NCI-H1417 (cell line): ENCODE results near the gene HSF2BP.
"Not testable (repeated sequence)": the region's sequence is repeated elsewhere in the genome, so short reads cannot be mapped to it uniquely, and the experiment has no call there.

Experiments
- DNase-seq, 3 experiments: peaks; one replicate each; lab custom pipeline; 2025; lab: John Stamatoyannopoulos, UW

Gene HSF2BP

DNA sequence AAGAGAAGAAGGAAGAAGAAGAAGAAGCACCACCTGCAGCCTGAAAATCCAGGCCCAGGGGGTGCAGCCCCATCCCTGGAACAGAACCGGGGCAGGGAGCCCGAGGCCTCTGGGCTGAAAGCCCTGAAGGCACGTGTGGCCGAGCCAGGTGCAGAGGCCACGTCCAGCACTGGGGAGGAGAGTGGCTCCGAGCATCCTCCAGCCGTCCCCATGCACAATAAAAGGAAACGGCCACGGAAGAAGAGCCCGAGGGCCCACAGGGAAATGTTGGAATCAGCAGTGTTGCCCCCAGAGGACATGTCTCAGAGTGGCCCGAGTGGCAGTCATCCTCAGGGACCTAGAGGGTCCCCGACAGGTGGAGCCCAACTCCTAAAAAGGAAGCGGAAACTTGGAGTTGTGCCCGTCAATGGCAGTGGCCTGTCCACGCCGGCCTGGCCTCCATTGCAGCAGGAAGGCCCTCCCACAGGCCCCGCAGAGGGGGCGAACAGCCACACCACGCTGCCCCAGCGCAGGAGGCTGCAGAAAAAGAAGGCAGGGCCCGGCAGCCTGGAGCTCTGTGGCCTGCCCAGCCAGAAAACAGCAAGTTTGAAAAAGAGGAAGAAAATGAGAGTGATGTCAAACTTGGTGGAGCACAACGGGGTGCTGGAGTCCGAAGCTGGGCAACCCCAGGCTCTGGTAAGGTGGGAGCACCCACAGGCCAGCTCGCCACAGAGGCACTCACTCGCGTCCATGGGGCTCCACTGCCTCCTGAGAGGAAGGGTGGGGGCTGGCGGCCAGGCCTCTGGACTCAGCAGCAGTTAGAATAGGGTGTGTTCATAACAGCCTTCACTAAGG is 28.5 kb upstream of the HSF2BP start:
- DNase-seq: no peak

DNA sequence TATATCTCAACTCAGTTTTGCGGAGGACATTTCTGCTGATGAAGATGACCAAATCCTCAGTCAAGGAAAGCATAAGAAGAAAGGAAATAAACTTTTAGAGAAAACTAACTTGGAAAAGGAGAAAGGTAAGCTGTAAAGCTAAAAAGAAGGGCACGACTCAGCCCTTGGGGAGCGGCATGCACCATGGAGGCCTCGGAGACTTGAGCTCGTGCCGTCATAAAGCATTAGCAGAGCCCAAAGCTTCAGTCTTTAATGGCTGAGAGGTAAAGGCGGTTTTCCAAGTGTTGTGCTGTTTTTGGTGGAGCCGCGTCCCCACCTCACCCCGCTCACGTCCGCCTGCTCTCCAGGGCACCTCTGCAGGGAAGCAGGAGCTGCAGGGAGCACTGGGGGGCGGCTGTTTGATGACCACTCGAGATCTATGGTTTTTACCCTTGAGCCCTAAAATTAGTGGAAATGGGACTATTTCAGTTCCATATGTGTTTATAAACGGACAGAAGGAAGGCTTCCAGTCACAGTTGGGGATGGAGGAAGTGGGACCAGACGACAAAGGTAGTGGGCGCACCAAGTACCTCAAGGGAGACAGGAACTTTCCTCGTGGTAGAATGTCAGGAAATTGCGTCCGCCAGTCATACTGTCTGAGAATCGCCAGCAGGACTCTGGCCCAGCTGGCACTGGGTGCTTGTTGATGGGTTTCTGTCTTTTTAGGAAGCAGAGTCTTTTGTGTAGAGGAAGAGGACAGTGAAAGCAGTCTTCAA is 27.7 kb upstream of the HSF2BP start:
- DNase-seq: no peak

GRCh38 chr21:43684424-43684823 is 25.1 kb upstream of the HSF2BP start:
- no peak for DNase-seq

DNA sequence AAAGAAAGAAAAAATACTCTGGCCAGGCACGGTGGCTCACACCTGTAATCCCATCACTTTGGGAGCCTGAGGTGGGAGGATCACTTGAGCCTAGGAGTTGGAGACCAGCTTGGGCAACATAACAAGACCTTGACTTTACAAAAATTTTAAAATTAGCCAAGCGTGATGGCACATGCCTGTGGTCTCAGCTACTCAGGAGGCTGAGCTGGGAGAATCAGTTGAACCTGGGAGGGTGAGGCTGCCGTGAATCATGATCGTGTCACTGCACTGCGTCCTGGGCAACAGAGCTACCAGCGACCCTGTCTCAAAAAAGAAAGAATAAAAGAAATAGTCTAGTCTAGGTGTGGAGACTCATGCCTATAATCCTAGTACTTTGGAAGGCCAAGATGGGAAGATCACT is 22.4 kb upstream of the HSF2BP start:
- no peak for DNase-seq

DNA sequence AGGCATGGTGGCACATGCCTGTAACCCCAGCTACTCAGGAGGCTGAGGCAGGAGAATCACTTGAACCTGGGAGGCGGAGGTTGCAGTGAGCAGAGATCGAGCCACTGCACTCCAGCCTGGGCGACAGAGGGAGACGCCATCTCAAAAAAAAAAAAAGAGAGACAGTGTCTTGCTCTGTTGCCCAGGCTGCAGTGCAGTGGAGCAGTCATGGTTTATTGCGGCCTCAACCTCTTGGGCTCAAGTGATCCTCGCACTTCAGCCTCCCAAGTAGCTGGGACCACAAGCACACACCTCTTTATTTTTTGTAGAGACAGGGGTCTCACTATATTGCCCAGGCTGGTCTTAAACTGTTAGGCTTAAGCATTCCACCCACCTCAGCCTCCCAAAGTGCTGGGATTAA is 21.1 kb upstream of the HSF2BP start:
- DNase-seq: not testable (repeated sequence)

DNA sequence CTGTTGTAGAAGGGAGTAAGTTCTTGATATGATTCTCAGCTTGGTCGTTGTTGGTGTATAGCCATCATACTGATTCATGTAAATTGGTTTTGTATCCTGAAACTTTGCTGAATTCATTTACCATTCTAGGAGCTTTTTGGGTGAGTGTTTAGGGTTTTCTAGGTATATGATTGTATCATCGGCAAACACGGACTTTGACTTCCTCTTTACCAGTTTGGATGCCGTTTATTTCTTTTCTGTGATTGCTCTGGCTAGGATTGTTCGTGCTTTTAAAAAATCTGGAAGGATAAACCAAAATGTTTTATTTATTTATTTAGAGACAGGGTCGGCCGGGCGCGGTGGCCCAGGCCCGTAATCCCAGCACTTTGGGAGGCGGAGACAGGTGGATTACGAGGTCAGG is 20.7 kb upstream of the HSF2BP start:
- DNase-seq: no peak

DNA sequence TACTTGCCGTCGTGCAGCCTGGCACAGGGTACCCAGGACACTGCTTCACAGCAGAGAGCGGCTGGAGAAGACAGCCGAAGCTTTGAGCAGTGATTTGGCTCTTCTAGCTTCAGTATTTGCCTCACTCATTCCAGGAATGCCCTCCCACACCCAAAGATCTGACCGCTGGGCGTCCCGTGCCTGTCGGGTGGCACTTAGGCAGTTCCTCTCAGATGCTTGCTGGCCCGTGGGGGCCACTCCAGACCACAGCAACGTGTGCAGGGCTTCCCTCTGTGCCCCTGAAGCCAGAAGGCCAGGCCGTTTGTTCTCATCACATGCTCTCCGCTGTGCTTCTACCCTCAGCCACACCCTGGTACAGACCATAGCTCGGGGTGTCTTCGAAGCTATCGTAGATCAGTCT is 17.1 kb upstream of the HSF2BP start:
- no peak for DNase-seq

GRCh38 chr21:43675871-43676270 is 16.6 kb upstream of the HSF2BP start:
- no peak for DNase-seq

- DNase-seq: no peak
These were observed 10.7 kb upstream of the HSF2BP start for GRCh38 chr21:43669828-43670605.

DNA sequence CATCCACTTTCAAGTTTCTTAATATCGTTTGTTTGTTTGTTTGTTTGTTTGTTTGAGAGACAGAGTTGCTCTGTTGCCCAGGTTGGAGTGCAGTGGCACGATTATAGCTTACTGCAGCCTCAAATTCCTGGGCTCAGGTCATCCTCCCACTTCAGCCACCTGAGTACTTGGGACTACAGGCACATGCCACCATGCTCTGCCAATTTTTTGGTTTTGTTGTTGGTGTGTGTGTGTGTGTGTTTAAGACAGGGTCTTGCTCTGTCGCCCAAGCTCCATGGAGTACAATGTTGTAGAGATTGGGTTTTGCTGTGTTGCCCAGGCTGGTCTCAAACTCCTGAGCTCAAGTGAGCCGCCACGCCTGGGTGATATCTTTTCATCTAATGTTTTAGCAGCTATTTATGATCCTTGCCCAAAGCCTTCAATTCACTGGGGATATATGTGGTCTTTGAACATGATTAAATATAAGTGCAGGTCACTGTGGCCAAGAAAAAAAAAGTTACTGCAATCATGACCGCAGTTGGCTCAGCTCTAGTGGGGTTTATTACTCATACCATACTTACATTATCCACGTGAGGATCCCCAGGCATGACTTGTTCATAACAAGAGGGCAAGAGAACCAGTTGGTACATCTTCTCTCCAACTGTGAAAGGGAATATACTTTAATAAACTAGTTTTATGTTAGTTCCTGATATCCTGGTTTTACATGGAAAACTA is 8.1 kb upstream of the HSF2BP start:
- DNase-seq: no peak

GRCh38 chr21:43665879-43666278 is 6.6 kb upstream of the HSF2BP start:
- no peak for DNase-seq

GRCh38 chr21:43664358-43664757 is 5.1 kb upstream of the HSF2BP start:
- DNase-seq: no peak

GRCh38 chr21:43663033-43663432 is 3.7 kb upstream of the HSF2BP start:
- no peak for DNase-seq

- DNase-seq: no peak
These were observed 3.0 kb upstream of the HSF2BP start for GRCh38 chr21:43662286-43662685.

DNA sequence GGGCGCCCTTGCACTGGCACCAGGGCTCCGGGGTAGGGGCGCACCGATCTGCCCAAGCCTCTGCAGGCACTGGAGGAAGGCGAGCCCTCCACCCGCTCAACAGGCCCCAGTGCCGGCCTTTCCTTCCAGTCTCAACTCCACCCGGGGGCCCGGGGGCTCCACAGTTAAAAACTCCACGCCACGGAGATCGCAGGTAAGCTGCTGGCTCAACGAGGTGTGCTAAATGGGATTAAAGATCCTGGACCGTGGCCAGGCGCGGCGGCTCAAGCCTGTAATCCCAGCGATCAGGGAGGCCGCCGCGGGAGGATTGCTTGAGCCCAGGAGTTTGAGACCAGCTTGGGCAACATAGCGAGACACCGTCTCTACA is 536 bp downstream of the HSF2BP start:
- DNase-seq: peak in 1 of 3 experiments; percentile 75

- peak in 1 of 3 experiments; percentile 78 for DNase-seq
These were observed 1.1 kb downstream of the HSF2BP start for GRCh38 chr21:43658088-43658741.

GRCh38 chr21:43657355-43658087 is 1.8 kb downstream of the HSF2BP start:
- DNase-seq: no peak

DNA sequence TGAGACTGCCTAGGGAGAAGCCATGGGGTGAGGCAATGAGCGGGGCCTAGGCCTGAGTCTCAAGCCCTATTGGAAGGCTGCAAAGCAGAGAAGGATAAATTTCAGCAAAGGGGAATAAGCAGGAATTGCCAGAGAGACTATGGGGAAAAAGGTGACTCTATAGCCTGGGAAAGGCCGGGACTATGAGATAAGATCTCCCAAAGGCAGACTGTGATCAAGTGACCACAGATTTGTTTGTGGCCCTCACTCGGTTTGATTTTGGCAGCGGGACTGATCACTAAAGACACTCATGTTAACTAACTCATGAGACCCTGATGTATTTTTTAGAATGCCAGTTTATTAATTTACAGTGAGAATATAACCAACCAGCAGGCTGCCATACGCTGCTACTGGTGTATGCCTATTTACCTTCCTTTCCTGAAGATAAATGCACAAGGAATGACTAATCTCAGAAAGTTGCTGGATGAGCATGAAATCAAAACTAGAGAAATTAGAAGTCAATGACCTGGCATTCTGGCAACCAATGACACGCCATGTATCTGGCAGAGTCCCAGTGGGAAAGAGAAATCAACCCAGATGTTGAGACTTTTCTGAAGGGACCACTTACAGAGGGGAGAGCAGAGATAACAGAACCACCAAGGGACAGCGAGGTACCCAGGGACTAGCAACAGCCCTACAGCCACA is 4.3 kb downstream of the HSF2BP start:
- DNase-seq: no peak

GRCh38 chr21:43653626-43654025 is 5.7 kb downstream of the HSF2BP start:
- DNase-seq: no peak

- no peak for DNase-seq
These were observed 6.7 kb downstream of the HSF2BP start for GRCh38 chr21:43652616-43653015.
